D341Med (cell line): ENCODE data around the gene TMC7.
A peak's percentile ranks its signal among the peaks of the same experiment; 100 is the strongest.
"Not testable (repeated sequence)": the region's sequence is repeated elsewhere in the genome, so short reads cannot be mapped to it uniquely, and the experiment has no call there.

ENCODE experiments used
- DNase-seq: peaks from one replicate; pipeline ENCODE4 v3.0.0; 2012; ENCODE audit warnings: low spot score

Gene TMC7

GRCh38 chr16:18983565-18984434 is at the start of gene TMC7:
TSS of gene TMC7 (plus strand) at chr16:18983934. CDS start at chr16:18984064, 130 bp downstream.
- peak; percentile 92 for DNase-seq

- DNase-seq, result no peak
Measured at GRCh38 chr16:18936727-18937340, 46.9 kb upstream of the TMC7 start.

- DNase-seq, result no peak
Measured at GRCh38 chr16:18937390-18937789, 46.3 kb upstream of the TMC7 start.

- DNase-seq, result no peak
Measured at GRCh38 chr16:18938986-18939385, 44.7 kb upstream of the TMC7 start.

- DNase-seq, result no peak
Measured at GRCh38 chr16:18941471-18941870, 42.3 kb upstream of the TMC7 start.

- no peak for DNase-seq
Measured at GRCh38 chr16:18942061-18942460, 41.7 kb upstream of the TMC7 start.

GRCh38 chr16:18943414-18943813 is 40.3 kb upstream of the TMC7 start:
- no peak for DNase-seq

- DNase-seq, result no peak
Measured at GRCh38 chr16:18945233-18945632, 38.5 kb upstream of the TMC7 start.

GRCh38 chr16:18948372-18949020 is 35.2 kb upstream of the TMC7 start:
- DNase-seq, result no peak

GRCh38 chr16:18950469-18951185 is 33.1 kb upstream of the TMC7 start:
- DNase-seq, result no peak

- DNase-seq, result no peak
Measured at GRCh38 chr16:18953547-18953946, 30.2 kb upstream of the TMC7 start.

GRCh38 chr16:18955874-18956580 is 27.7 kb upstream of the TMC7 start:
- not testable (repeated sequence) for DNase-seq

GRCh38 chr16:18956658-18957241 is 27.0 kb upstream of the TMC7 start:
- DNase-seq, result not testable (repeated sequence)

- no peak for DNase-seq
Measured at GRCh38 chr16:18958621-18959029, 25.1 kb upstream of the TMC7 start.

GRCh38 chr16:18959031-18959505 is 24.7 kb upstream of the TMC7 start:
- no peak for DNase-seq

- no peak for DNase-seq
Measured at GRCh38 chr16:18965555-18965954, 18.2 kb upstream of the TMC7 start.

GRCh38 chr16:18966791-18967190 is 16.9 kb upstream of the TMC7 start:
- no peak for DNase-seq

- DNase-seq, result peak; percentile 87
Measured at GRCh38 chr16:18969050-18969854, 14.5 kb upstream of the TMC7 start.

GRCh38 chr16:18969855-18970240 is 13.9 kb upstream of the TMC7 start:
- no peak for DNase-seq

- DNase-seq, result no peak
Measured at GRCh38 chr16:18975109-18975508, 8.6 kb upstream of the TMC7 start.
